ENCODE measurements around the gene UNC13D.

Gene UNC13D

GRCh38 chr17:75834928-75835653 is 9.1 kb downstream of the UNC13D start:
- DNase-seq (ENCODE audit: low read depth) = no peak
- no peak for TF ChIP-seq CTCF (conservative IDR thresholded peaks at IDR 0.05; ENCODE audit: control insufficient read depth, insufficient read depth, low read depth, low read length)
- no peak overlapping the region for H3K4me3 ChIP-seq (ENCODE audit: control insufficient read depth, low read depth, low read length)

- DNase-seq (ENCODE audit: low read depth) = no peak
- TF ChIP-seq CTCF (conservative IDR thresholded peaks at IDR 0.05; ENCODE audit: control insufficient read depth, insufficient read depth, low read depth, low read length) = no peak
- H3K4me3 ChIP-seq (ENCODE audit: control insufficient read depth, low read depth, low read length) = no peak overlapping the region
Measured at GRCh38 chr17:75834279-75834920, 9.8 kb downstream of the UNC13D start.

GRCh38 chr17:75832652-75833400 is 11.4 kb downstream of the UNC13D start:
- DNase-seq (ENCODE audit: low read depth) = no peak
- no peak overlapping the region for H3K4me3 ChIP-seq (ENCODE audit: control insufficient read depth, low read depth, low read length)
- TF ChIP-seq CTCF (conservative IDR thresholded peaks at IDR 0.05; ENCODE audit: control insufficient read depth, insufficient read depth, low read depth, low read length) = no peak

- peak; percentile 91 for DNase-seq (ENCODE audit: low read depth)
- TF ChIP-seq CTCF (conservative IDR thresholded peaks at IDR 0.05; ENCODE audit: control insufficient read depth, insufficient read depth, low read depth, low read length) = no peak
- no peak overlapping the region for H3K4me3 ChIP-seq (ENCODE audit: control insufficient read depth, low read depth, low read length)
Measured at GRCh38 chr17:75832164-75832651, 12.0 kb downstream of the UNC13D start.

GRCh38 chr17:75831032-75831571 is 13.1 kb downstream of the UNC13D start:
- TF ChIP-seq CTCF (conservative IDR thresholded peaks at IDR 0.05; ENCODE audit: control insufficient read depth, insufficient read depth, low read depth, low read length) = no peak

GRCh38 chr17:75830164-75831031 is 13.8 kb downstream of the UNC13D start:
- DNase-seq (ENCODE audit: low read depth) = no peak
- TF ChIP-seq CTCF (conservative IDR thresholded peaks at IDR 0.05; ENCODE audit: control insufficient read depth, insufficient read depth, low read depth, low read length) = peak; percentile 54
- no peak overlapping the region for H3K4me3 ChIP-seq (ENCODE audit: control insufficient read depth, low read depth, low read length)

More at GRCh38 chr17:75831032-75831571, 13.1 kb downstream of the UNC13D start:
- H3K4me3 ChIP-seq (ENCODE audit: control insufficient read depth, low read depth, low read length) = no peak overlapping the region
- DNase-seq (ENCODE audit: low read depth) = no peak
